ENCODE results near the gene DIS3L. TPM values are rescaled to one million over a fixed set of nuclear protein-coding genes. Genes with fewer than 3 reads are reported as not detected.

The DIS3L gene
- total and polyA plus RNA-seq, 2 donors (not counting 3 experiments of a cell fraction or from before 2014, with no cell fraction given) = 7.8 to 27.9 TPM

DNA sequence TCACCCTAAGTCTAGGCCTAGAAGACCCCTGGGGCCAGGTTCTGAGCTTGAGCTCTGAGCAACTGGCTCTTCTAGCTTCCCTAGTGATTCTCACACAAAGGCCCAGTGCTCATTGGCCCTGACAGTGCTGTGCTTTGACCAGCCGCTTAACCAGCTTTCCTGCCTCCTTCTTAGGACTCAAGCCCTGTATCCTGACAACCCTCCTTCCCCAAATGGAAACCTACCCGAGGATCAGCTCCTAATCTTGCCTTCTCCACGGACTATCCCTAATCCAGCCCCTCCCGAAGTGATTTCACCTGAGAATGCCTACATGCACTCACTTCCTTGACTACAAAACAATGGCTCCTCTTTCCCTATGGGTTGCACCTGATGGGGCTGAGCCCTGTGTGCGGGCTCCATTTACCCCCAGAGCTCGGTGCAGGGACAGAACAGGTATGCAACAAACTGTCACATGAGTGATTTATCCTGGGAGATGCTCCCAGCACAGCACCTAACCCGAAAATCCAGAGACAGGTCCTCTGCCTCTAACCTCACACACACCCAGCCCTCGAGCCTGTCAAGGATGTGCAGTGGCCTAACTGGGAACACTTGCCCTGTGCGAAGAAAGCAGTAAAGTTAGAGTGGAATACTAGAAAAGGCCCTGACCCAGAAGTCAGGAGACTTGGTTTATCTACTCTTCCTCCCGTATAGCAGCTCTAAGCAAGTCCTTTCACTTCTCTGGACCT lies 42.1 kb upstream of the DIS3L start:
- ChIA-PET POLR2A (no interaction called here), CTCF (interaction anchor here (0.6 to 3.2 kb wide), 9 partner anchors 9 to 1021 kb away, joined by 3 to 20 read pairs (median 3); partner anchors contain the start of gene SNAPC5)
- DNase-seq (ENCODE audit: low read depth, low spot score) (no peak), FAIRE-seq (no peak)
- Histone ChIP-seq H3K9ac (replicated peaks; ENCODE audit: extremely low read depth, insufficient read depth, low read length) (no peak overlapping the region), H3K9me1 (replicated peaks; ENCODE audit: control insufficient read depth, extremely low read depth, insufficient read depth, low read length) (no peaks in the 10 kb centered on the region), H2AFZ (ENCODE audit: low read depth, low read length) (no peak overlapping the region), H3K4me2 (ENCODE audit: insufficient read depth, low read length) (no peak overlapping the region), H3K79me2 (ENCODE audit: control insufficient read depth, insufficient read depth, low read length) (no peaks in the 10 kb centered on the region), H3K9me3 (replicated peaks; ENCODE audit: control insufficient read depth, insufficient read depth, low read length) (no peaks in the 10 kb centered on the region), H4K20me1 (replicated peaks; ENCODE audit: control insufficient read depth, extremely low read depth, insufficient read depth, low read length) (no peaks in the 10 kb centered on the region), H3K4me1 (ENCODE audit: control insufficient read depth, extremely low read depth, insufficient read depth, low read length) (peaks cover 18% of the 10 kb centered on the region), H3K4me3 (replicated peaks in 1 of 3; ENCODE audit: insufficient read depth in 1 of 3, low read depth in 1 of 3, low read length in 3 of 3) (no peak overlapping the region), H3K36me3 (ENCODE audit: control insufficient read depth in 2 of 2, extremely low read depth in 1 of 2, insufficient read depth in 2 of 2, low read length in 2 of 2) (no peaks in the 10 kb centered on the region), H3K27ac (ENCODE audit: insufficient read depth, low read depth, low read length) (no peak overlapping the region), H3K27me3 (ENCODE audit: control insufficient read depth in 2 of 2, insufficient read depth in 2 of 2, low read length in 2 of 2) (peaks cover 64 to 68% of the 10 kb centered on the region in 2 experiments)
- dilution Hi-C loops (cut with MboI; ENCODE audit: extremely low pct_ligation_motif_present, low sequenced_read_pairs) (no loop called here), intact Hi-C loops (cut with micrococcal nuclease) (no loop called here)
- BruUV-seq (replicated peaks) = no TSS peak
- TF ChIP-seq POLR2A (IDR thresholded peaks at IDR 0.05; ENCODE audit: low read depth, low read length) (no peak), CTCF (IDR thresholded peaks at IDR 0.05; ENCODE audit: extremely low read depth in 1 of 2, insufficient read depth in 1 of 2, low read depth in 1 of 2, low read length in 2 of 2) (no peak), MYC (IDR thresholded peaks at IDR 0.05; ENCODE audit: low read depth, low read length) (no peak), FOS (IDR thresholded peaks at IDR 0.05; ENCODE audit: borderline replicate concordance, insufficient read depth, low read length) (no peak), JUN (IDR thresholded peaks at IDR 0.05; ENCODE audit: borderline replicate concordance, insufficient read depth, insufficient read length, low read depth) (no peak), GATA2 (IDR thresholded peaks at IDR 0.05; ENCODE audit: insufficient read depth, insufficient read length, low read depth, low read length) (no peak), POLR2AphosphoS5 (IDR thresholded peaks at IDR 0.05; ENCODE audit: insufficient read depth, low read depth, low read length) (no peak), EZH2 (IDR thresholded peaks at IDR 0.05; ENCODE audit: borderline replicate concordance, low read depth, low read length, severe bottlenecking) (no peak)
- TF ChIP-seq, protein P1, sequence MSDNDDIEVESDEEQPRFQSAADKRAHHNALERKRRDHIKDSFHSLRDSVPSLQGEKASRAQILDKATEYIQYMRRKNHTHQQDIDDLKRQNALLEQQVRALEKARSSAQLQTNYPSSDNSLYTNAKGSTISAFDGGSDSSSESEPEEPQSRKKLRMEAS (IDR thresholded peaks at IDR 0.05; ENCODE audit: insufficient read depth, insufficient read length) = no peak
